HG03280 (cell line): ENCODE results near the gene CIDEB.

Source experiments
- ATAC-seq: cut with Tn5 transposase; IDR thresholded peaks from one replicate; pipeline ENCODE4 v1.9.1; 2021; ENCODE audit warnings: mild to moderate bottlenecking, moderate library complexity; ENCODE audit not compliant: unreplicated experiment

Gene CIDEB

DNA sequence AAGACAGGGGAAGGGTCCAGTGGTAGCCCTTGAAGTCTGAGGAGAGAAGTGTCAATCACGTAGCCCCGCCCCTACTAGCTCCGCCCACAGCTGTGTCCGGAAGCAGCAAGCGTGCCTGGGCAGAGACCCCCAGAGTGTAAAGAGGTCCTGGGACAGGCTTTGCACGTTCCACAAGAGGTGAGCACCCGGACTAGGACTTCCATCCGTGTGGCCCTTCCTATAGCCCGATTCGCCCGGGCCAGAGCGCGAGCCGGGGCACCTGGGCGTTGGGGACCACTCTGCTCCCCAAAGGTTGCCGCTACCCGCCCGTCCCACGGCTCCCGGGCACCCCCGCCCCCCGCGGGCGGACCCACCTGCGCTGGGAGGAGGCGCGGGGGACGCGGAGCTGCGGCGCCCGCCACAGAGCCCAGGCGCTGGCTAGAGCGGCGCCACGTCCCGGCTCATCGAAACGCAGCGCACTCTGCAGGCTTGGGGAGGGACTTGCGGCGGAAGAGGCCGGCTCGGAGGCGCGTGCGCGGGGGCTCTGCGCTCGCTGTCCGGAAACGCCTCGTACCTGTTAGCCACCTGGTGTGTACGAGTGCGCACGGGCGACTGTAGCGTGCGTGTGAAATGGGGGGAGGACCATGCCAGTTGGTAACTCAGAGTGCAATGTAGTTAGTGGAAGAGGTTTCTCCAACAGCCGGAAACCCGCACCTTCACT, 36.5 kb downstream of the CIDEB start, which contains the start of gene RABGGTA:
TSS of gene RABGGTA (minus strand) at position 464 of the 700 bp plus-strand sequence. CDS start 482 bp downstream, outside the sequence.
- peak; percentile 88 for ATAC-seq

DNA sequence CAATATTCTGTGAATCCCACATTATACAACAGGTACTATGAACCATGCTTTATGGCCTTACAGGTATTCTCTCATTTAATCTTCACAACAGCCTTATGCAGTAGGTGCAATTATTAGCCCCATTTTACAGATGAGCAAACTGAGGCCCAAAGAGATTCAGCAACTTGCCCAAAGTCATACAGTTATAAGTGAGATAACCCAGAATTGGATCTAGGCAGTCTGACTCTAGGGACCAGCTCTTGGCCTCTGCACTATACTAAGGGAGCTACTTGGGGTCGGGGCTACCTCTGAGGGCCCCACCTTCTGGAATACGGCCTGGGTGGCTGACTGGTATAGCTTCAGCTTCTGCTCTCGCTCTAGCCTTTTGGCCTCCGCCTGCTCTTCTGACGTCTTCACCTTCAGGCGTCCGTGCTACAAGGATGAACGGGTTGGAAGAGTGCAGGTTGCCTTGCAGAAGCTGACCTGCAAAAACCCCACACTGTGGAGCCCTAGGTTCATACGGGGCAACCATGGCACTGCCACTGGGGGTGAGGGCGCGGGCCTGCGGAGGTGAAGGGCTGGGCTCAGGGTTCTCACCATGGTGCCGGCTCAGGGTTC, 37.1 kb downstream of the CIDEB start:
- no peak for ATAC-seq

DNA sequence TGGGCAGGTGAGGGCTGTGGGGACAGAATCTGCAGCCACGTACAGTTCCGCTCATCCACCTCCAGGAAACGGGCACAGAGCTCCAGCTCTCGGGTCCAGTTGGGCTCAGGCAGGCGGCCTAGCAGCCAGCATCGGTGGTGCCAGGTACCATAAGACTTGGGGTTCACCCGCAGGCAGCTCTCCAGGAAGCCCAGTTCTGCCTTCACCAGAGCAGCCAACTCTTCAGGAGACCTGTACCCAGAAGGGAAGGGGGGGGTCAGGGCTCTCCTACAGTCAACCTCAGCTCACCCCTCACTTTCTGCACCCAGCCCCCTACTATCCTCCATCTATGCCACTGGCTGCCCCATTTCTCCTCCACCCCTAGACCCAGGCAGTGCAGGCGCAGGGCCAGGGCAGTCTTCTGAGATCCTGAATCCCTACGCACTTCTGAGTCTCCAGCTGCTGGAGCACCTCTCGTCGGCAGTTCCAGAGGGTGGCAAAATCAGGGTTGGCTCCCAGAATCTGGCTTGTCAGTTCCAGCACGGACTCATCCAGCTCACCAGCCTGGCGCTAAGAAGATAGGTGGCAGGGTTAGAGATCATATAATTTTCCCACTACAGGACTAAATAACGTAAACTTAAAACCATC, 37.8 kb downstream of the CIDEB start:
- ATAC-seq, result no peak

DNA sequence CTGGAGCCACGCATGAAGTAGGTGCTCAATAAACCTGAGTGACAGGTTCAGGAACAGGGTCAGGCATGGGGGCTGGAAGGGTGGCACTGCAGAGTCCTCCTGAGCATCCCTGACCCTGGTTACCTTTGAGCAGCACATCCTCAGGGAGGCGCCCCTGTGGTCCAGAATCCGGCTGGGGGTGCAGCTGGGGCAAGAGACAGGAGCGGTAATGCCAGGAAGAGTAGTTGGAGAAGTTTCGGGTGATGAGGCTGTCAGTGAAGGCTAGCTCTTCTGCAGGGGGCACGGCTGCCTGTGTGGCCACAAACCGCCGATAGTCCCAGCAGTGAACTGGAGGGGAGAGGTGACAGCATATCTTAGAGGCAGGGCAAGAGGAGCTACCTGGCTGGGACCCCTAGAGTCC, 38.4 kb downstream of the CIDEB start:
- ATAC-seq, result no peak

DNA sequence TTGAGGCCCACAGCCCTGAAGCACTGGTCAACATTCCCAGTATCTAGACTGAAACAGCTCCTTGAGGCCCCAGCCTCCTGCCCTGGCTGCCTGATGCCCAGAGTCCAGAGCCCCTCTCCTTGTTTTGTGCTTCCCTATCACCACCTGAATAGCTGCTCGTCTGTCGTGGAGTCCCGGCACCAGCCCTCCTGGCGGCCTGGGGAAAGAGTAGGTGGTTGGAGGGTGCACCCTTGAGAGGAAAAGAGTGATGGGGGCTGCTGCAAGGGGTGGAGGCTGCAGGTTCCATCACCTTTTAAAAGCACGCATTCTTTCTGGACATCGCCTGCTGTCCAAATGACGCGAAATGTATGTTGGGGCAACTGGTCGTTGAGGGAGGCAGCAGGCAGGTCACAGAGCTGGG, 39.6 kb downstream of the CIDEB start:
- no peak for ATAC-seq

DNA sequence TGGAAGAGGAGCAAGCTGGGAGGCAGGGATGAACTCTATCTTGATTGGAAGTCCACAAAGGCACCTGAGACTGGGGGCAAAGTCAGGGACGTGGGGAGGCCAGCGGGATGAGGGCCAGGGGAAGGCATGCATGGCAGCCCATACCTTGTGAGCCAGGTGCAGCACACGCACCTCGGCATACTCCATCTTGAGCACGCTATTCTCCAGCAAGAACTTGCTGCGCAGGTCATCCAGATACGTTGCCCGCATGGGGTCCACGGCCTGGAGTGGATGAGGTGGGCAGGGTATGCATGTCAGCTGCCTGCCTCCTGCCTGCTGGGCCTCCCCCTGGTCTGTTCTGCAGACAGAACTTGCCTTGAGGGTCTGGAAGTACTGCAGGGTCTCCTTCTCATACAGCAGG, 40.3 kb downstream of the CIDEB start:
- ATAC-seq, result no peak

DNA sequence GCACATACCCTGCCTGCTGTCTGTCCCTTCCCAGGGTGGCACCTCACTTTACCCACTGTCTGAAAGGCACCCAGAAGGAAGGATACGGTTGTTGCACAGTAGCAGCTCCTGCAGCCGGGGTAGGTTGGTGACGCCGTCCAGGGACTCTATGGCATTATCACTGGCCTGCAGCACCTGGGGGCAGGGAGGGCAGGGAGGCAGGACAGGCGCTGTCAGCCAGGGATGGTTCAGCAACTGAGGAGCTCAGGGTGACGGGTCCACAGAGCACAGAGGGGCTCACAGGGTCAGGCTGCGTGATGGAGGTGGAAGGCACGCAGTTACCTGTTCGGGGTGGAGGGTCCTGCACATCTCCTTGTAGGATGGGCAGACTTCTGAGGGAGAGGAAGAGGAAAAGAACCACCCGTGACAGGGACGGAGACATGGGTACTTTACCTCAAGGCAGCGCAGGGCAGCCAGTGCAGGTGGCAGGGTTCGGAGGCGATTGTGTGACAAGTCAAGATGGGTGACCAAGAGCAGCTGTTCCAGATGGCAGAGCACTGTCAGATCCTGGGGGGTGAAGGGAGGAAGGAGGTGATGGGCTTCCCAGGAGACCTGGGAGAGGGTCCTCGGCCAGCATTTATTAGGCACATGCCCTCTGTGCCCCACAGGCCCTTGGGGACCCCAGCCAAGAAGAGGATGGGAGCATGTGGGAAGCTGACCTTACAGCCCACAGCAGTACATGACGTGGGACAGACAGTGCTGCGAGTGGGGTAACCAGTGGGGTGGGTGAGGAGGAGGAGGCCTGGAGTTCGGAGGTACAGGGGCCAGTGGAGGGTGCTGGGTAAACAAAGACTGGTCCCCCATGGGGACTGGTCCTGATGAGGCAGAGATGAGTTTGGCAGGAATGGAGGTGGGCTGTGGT, 41.2 kb downstream of the CIDEB start:
- no peak for ATAC-seq

DNA sequence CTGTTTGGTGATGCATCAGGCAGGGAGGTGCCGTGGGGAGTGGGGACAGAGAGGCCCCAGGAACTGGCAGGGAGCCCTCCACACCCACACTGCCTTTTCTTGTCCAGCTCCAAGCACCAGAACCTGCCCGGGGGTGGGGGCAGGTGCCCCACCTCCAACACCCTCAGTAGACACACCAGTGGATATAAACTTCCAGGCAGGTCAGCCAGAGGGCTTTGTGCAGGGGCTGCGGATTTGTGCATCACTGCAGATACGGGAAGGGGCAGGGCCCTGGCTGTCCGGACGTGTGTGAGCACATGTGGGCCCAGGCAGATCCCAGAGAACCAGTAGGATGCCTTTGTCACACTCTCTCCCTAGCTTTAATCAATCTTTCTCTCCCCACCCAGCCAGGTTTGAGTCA, 43.5 kb downstream of the CIDEB start:
- no peak for ATAC-seq

DNA sequence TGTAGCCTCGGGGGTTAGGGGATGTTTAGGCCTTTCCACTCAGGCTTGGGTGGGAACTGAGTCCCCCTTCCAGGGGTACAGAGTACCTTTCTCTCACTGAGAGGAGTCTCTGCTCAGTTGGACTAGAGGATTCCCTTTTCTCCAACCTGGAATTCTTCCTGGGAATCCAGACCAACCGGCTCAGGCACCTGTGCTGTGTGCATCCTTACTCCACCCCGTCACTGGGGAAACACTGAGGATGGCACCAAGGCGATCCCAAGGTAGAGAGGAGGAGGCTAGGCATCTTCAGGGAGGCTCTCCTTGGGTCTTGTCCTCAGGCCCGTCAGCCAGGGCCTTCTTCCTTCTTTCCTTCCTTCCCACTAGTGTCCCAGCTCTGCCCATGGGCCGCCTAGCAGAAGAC, 43.9 kb downstream of the CIDEB start:
- ATAC-seq, result no peak

DNA sequence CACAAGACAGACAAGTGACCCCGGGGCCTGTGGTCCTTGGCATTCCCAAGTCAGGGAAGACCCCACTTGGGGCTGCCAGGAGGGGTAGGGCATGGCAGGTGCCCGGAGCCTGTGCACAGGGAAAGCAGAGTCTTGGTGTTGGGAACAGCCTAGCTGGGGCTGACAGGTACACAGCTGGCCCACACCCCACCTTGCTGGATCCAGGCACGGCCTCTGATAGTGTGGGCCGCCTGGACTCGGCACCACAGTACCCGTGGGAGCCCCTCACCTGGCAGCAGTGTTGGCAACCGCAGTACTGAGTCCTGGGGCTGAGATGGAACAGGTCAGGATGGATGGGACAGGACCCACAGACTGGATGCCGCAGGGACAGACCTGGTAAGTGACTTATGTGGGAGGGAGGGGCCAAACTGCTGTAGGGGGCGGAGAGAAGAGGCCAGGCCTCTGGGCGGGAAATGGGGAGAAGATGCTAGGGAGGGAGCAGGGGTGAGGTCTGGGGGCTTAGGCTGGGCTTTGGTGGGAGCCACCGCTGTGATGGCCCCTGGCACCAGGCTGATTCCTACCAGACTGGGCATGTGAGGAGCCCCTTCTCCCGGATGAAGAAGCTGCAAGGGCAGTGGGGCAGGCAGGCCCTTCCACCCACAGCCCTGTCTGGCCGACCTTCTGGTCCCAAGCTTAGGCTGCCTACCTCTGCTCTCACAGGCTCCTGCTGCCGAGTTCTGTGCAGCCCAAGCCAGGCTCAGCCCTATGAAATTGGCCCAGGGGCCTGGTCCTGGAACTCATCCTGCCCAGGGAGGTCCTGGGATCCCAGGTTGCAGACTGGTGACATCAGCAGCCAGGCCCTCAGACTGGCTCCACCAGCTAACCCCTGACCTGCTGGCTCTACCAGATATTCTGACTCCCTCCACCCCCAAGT, 44.7 kb downstream of the CIDEB start, which contains the start of gene TGM1:
TSS of gene TGM1 (minus strand) at position 357 of the 913 bp plus-strand sequence. CDS start 825 bp downstream, outside the sequence.
- ATAC-seq, result no peak

DNA sequence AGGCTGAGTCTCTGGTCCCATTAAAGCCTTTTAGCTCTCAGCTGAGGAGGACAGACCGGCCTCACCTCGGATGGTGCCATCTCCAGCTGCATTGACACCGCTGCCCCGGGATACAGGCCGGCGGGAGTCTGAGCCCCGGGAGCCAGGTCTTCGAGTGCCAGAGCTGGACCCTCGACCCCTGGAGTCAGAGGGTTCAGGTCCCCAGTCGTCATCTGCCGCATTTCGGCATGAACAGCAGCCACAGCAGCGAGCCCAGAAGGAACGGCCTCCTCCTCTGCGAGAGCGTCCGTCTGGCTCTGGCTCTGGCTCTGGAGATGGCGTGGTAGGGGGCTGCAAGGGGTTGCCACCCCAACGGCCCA, 45.8 kb downstream of the CIDEB start:
- no peak for ATAC-seq

DNA sequence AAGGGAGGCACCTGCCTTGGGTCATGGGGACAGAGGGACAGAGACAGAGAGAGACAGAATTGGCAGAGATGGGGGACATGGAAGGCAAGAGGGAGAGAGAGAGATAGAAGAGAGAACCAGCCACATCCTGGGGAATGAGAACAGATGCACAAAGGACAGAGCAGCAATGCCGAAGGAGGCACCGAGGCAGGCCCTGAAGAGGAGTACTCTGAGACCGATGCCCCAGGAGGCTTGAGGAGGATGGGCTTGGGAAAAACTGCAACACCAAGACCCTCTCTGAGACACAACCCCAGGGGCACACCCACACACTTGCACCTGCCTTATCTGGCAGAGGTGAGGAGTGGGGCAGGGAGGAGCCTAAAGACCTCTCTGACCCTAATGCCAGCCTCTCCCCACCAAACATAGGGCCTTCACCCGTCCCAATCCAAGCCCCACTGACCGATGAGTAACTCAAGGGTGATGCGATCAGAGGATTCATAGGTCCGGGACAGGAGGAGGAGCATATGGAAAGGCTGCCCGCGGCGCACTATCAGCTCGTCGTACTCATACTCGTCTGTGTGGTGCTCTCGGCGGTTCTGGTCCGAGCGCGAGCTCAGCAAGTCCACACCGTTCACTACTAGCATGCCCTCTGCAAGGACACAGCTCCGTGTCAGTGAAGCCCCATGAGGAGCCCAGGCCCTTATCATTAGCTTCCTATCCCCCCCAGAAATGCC, 46.4 kb downstream of the CIDEB start:
- no peak for ATAC-seq

DNA sequence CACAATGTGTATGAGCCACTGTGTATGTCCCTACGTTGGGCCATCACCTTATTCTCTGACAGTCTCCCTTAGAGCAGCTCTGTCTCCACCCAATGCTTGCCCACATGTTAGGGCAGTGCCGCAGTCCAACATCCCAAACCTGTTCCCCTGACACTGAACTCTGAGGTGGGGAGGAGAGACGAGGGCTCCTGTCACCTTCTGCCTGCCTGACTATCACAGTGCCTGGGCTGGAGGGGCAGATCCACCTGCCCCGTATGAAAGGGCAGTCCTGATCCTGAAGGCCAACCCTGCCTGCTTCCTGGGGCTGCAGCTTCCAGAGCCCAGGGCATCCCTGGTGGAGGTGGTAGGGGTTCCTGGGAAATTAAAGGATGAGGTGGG, 47.0 kb downstream of the CIDEB start:
- no peak for ATAC-seq

DNA sequence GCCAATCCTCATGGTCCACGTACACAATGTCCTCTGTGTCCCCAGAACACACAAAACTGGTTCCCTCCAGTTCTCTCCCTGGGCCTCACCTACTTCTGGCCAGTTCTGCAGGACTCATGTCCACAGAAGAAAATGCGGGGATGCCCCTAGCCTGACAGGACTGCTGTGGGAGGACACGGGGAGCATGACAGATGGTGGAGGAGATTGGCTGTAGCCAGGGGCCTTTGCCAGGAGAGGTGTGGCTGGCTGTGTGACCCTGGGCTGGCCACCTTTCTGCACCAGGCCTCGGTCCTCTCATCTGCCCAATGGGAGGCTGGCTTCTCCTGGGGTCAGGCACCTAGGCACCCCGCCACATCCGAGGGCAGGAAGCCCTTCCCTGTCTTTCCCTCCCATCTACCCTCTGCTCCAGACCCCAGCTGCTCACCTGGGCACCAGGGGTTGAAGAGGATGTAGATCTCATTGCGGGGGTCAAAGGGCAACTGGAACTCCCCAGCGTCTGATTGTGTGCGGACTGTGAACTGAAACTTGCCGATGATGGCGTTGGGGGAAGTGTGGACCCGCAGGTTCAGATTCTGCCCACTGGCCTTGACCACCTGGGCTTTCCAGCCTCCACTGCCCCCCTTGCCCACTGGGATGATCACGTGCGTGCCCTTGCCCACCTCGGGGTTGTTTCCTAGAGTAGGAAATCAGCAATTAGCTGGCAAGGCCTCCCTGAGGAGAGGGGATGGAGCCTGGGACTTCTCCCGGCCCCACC, 47.6 kb downstream of the CIDEB start:
- no peak for ATAC-seq

DNA sequence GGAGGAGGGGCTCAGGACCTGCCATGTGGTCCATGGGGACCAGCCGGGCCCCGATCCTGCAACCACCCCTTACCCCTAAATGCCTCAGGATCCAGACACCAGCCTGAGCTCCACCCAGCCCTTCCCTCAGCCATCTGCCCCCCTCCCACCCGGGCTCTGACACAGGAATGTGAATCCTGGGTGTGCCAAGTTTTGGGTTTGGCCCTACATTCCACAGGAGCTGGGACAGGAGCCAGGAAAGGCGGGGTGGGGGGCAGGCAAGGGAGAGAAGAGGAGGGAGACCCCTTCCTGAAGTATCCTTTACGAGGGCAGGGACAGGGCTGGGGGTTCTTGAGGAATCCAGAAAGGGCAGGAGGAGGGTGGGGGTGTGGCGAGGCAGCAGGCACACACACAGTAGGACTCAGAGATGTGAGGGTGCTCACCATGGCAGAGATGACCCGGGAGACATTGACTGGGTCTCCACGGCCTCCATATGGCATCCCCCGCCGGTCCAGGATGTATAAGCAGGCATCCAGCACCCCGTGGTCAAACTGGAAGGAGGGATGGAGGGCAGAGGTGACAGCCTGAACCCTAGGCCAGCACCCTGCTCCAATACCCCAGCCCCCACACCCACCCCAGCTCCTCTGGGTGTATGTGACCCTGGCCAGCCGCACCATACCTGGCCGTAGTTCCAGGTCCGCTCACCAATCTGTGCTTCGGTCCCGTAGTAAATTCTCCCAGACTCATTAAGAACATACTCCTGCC, 48.3 kb downstream of the CIDEB start:
- ATAC-seq, result no peak

DNA sequence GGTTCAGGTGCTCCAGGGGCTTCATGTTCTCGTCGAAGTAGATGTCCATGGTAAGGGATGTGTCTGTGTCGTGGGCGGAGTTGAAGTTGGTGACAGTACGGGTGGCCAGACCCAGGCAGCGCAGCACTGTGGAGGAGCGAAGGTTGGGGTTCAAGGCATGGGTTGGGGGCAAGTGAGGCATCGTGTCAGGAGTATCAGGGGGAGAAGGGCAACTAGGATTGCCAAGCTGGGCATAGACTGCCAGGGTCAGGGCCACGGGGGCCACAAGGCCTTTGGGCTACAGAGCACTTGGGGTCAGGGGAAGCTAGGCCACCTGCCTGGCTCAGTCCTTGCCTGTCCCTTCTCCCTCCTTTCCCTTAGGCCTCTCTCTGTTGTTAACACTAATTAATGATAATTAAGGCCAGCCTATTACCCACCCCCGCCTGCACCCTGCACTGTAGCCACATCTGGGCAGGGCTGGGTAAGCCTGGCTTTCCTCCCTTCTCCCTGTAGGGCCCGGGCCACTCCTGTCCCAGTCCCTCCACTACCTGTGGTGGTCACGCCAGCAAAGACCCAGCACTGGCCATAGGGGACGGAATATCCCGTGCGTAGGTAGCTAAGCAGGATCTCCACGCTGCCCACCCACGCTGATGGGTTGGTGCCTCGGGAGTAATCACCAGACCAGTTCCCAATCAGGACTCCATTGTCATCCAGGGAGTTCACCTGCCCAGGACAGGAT, 49.1 kb downstream of the CIDEB start:
- no peak for ATAC-seq

DNA sequence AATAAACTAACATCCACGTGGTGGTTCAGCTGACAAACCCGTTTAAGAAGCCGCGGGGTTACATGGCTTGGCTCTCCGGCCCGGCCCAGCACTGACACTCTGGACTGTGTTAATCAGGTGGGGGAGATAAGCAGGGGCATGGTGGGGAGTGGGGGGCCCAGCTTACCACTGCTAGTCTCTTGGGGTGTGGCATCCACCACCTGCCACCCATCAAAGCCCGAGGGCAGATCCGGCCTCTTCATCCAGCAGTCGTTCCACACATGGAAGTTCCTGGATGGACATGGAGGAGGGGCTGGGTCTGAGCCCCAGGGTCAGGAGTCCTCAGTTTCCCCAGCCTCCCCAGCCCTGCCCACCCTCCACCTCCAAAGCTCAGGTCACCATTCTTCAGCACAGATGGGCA, 49.7 kb downstream of the CIDEB start:
- no peak for ATAC-seq

DNA sequence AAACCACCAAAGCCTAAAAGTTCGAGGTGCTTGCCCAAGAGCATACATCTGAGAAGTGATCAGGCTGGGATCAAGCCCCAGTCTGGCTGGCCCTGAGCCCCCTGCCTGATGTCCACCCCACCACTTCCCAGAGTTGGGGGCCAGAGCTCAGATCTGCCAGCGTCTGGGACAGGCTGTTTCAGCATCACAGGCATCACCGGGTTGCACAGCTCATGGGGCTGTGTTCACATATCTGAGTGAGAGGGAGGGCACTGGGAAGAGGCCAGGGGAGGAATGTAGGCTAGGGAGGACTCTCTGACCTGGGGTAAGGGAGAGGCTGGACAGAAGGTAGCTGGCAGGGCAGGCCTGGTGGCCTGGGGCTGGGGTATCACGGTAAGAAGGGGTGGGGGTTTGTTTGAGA, 50.8 kb downstream of the CIDEB start:
- ATAC-seq, result no peak
